G401 (cell line): ENCODE results near the gene ARRDC2. TPM values are rescaled to one million over a fixed set of nuclear protein-coding genes. Genes with fewer than 3 reads are reported as not detected.
"Not testable (repeated sequence)": the region's sequence is repeated elsewhere in the genome, so short reads cannot be mapped to it uniquely, and the experiment has no call there.

Experiments used
- DNase-seq: peaks from one replicate; pipeline ENCODE4 v3.0.0-alpha.2; 2015; ENCODE audit warnings: low spot score
- in situ Hi-C: cut with HindIII; loops from 2 replicates; pipeline ENCODE4 v1.10.0; 2016; ENCODE audit warnings: low sequenced_read_pairs, mixed read lengths
- total RNA-seq: library from RNA; depleted of rRNA; stranded (reverse); fragments of >200 nt; shearing (Covaris generic); gene quantifications from 2 replicates; pipeline ENCODE4 v1.2.3, GENCODE V29; 2014

Gene ARRDC2
- total RNA-seq, 1 experiment from 2014 or later = 19.1 TPM

DNA sequence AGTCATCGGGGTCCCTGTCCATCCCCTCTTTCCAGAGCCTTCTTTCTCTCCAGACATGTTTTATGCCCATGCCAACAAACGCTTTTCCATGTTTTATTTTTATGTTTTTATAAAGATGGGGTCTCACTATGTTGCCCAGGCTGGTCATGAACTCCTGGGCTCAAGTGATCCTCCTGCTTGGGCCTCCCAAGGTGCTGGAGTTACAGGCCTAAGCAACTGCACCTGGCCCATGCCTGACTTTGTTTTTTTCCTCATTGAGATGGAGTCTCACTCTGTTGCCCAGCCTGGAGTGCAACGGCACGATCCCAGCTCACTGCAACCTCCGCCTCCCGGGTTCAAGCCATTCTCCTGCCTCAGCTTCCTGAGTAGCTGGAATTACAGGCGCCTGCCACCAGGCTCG, 21.4 kb upstream of the ARRDC2 start:
- DNase-seq, in situ Hi-C loops: not testable (repeated sequence)

DNA sequence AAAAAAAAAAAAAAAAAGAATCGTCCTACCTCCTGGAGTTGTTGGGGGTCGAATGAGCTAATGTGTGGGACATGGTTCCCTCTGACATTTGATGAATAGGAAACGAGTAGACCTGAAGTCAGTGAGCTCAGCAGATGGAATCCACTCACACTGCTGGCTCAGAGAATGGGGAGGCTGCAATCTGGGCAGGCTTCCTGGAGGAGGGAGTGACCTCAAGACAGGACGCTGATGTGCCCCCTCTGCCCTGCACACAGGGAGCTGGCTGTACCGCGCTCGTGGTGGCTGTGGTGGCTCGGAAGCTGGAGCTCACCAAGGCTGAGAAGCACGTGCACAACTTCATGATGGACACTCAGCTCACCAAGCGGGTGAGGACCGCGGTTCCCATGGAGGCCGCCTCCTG, 19.8 kb upstream of the ARRDC2 start:
- in situ Hi-C loops = no loop called here
- DNase-seq = no peak

DNA sequence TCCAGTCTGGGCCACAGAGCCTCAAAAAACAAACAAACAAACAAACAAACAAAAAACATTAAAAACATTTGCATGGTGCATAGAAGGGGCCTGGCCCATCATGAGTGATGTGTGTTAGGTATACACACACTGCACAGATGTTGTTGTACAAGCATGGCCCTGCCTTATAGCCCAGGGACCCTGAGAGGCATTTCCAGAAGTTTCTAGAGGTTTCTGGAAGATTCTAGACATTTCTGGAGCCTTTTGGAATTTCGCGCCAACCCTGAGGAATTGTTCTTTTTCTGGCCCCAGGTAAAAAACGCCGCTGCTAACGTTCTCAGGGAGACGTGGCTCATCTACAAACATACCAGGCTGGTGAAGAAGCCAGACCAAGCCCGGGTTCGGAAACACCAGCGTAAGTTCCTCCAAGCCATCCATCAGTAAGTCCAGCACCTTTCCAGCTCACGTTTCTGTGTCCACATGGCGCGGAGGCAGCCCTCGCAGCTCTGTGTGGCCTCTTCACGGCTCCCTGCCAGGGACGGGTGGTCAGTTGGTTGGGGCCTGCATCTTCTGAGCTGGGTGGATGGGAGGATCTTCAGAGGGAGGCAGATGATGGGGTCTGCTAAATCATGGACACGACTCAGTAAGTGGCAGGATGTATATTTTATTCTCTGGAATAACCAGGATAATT, 18.4 kb upstream of the ARRDC2 start:
- no peak for DNase-seq
- in situ Hi-C loops = loop anchor here (5.0 kb wide), 1 partner anchor 37 kb away; no protein-coding TSS in a partner anchor

DNA sequence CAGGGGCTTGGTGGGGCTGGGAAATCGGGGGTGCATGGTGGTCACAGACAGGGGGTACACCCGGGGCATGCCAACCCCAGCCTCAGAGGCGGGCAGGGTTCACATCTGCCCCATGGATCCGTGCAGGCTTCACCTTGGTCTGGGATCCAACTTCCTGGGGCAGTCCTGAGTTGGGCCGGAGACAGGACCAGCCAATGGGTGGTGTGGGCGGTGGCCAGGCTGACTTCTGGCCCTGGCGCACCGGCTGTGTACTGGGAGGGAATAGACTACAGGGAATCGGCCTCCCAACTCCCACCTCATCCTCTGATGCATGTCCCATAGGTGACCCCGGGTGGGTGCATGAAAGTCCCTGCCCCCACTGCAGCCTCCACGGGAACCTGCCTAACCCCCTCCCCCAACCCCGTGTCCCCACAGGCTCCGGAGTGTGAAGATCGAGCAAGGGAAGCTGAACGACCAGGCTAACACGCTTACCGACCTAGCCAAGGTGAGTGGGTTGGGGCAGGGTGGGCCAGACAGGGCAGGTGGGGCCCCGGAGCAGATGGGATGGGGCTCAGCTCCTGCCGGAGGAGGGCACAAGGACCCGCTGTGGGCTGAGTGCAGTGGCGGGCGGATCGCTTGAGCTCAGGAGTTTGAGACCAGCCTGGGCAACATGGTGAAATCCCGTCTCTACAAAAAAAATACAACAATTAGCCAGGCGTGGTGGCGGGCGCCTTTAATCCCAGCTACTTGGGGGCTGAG, 14.7 kb upstream of the ARRDC2 start:
- no peak for DNase-seq
- in situ Hi-C loops = loop anchor here (5.0 kb wide), 1 partner anchor 41 kb away; no protein-coding TSS in a partner anchor

DNA sequence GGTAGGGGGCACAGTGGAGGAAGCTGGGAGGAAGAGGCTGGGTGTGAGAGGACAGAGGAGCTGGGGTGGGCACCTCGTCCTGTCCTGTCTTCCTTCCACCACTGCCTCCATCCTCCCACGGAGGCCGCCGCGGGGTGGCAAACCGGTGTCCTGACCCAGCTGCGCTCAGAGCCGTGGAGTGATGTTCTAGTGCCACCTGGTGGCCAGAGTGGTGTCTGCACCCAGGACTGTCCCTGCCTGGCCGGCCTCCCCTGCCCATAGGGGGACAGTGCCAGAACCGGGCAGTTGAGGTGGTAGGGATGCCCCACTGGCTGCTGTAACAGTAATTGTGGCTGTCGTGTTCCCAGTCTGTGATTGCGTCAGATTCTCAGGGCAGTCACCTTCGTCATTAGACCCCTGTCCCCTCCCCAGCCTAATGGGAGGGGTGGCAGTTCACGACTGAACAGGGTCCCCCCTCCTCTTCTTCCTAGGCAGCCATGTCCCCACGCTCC, 11.1 kb upstream of the ARRDC2 start:
- in situ Hi-C loops = no loop called here
- DNase-seq = peak; percentile 77

DNA sequence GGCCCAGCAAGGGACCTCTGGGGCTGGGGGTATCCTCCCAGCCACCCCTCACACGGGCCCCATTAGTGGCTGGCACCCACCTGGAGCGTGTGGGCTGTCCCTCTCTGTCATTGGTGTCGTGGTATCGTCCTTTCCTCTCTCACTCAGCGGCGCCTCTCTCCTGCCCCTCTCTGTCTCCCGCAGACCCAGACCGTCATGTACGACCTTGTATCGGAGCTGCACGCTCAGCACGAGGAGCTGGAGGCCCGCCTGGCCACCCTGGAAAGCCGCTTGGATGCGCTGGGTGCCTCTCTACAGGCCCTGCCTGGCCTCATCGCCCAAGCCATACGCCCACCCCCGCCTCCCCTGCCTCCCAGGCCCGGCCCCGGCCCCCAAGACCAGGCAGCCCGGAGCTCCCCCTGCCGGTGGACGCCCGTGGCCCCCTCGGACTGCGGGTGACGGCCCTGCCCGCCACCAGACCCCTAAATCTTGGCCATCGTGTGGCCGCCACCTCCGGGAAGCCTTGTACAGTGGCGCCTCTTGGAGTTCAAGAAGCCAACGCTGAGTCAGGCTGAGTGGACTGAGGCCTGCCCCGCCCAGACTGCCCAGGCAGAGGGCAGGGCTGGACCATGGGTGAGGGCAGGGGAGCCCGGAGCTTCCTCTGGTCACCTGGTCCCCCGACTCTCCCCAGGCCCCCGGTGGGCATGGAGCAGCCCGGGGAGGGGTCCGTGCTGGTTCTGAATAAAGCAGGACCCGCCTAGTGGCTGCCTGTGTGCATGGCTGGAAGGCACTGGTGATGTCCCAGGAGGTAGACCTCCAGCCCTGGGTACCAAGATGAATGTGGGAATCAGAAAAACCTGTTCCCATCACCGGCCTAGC, 9.8 kb upstream of the ARRDC2 start:
- in situ Hi-C loops = no loop called here
- DNase-seq = peak; percentile 17

DNA sequence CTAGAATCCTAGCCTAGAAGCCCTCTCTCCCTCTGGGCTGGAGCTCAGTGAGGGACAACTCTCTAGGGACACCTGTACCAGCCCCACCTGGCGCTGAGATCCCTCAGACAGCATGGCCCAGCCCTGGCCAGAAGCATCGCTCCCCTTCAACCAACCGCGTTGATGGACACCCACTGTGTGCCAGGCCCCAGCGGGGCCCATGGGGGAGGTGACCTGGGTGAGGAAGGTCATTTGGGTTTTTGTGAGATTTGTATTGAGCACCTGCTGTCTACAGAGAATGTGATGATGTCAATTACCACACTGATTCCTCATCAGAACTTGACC, 9.2 kb upstream of the ARRDC2 start:
- no peak for DNase-seq
- in situ Hi-C loops = no loop called here

DNA sequence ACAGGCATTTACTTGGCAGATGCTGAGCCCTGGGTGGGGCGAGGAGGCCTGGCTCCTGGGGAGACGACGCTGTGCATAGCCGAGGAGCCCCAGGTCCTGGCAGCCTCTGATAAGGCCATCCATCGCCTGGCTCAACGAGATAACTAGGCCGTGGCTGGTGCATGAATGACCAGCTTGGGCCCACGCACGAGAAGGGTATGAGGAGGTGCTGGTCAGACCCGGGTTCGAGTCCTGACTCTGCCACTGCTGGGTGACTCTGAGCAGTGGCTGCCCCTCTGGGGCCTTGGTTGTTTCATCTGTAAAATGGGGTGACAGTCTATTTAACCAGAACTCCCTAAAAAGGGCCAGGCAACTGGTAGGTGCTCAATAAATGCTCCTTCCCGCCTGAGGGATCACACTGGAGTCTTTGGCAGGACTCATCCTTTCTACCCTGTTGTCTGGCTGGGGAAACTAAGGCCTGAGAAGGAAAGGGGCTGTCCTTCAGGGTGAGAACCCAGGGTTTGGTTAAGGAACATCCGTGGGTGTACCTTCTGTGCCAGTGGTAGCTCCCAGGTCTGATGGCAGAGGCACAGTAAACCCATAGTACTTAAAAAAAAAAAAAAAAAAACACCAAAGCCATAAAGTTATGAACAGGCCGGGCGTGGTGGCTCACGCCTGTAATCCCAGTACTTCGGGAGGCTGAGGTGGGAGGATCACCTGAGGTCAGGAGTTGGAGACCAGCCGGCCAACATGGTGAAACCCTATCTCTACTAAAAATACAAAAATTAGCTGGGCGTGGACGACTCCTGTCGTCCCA, 8.1 kb upstream of the ARRDC2 start:
- in situ Hi-C loops = no loop called here
- DNase-seq = no peak

DNA sequence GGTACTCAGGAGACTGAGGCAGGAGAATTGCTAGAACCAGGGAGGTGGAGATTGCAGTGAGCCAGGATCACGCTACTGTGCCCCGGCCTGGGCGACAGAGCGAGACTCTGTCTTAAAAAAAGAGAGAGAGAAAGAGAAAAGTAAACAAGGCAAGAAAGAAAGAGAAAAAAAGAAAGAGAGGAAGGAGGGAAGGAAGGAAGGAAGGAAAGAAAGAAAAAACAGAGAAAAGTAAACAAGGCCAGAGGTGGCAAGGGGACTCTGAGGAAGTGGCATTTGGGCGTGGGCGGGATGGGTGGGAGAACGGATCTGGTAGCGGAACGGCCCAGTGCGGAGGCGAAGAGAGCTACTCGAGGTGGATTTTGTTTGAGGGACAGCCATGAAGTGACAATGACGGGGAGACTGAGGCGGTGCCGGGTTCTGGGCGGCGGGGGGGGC, 7.5 kb upstream of the ARRDC2 start:
- DNase-seq = no peak
- in situ Hi-C loops = no loop called here

DNA sequence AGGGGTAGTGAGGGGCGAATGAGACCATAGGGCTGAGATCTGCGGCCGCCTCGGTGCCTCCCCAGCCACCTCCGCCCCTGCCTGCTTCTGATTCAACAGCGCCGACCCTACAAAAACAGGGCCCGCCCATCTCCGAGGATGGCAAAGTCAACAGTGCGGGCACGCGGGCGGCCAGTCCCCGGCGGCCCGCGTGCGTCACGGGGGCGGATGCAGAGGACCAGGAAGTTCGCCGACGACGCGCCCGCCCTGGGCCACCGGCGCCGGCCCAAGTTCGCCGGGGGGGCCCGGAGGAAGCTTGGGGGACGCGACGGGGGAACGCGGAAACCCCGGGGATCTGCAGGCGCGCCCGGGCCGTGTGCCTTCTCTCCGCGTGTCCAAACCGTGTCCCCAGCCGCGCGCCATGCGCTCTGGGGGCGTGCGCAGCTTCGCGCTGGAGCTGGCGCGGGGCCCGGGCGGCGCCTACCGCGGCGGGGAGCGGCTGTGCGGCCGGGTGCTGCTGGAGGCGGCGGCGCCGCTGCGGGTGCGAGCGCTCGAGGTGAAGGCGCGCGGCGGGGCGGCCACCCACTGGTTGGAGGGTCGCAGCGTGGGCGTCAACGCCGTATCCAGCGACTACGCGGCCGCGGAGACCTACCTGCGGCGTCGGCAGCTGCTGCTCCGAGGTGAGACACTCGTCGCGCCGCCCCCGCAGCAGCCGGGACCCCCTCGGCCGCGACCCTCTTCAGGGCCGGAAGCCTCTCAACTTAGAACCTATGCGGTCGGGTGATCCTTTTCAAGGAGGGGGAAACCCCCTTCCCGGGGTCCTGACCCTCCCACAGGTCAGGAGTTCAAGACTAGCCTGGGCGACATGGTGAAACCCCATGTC, 6.8 kb upstream of the ARRDC2 start:
- in situ Hi-C loops = no loop called here

DNA sequence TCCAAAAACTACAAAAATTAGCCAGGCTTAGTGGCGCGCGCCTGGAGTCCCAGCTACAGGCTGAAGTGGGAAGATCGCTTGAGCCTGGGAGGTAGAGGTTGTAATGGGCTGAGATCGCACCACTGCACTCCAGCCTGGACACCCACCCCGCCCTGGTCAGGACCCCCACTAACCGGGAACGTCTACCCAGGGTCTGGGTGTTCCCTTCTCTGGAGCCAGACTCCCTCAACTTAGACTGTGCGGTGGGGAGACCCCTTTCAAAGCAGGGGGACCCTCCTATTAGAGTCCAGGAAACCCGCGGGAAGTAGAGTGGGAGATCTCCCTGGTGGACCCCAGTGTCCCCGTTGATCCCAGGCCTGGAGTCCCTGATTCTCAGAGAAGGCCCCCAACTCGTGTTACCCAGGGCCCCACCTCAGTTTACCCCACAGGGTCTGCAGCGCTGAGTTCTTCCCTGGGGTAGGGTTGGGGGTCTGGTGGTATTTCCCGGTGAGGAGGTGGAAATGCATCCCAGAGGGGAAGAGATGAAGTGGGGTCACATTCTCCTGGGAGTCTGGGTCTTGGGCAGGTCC, 6.1 kb upstream of the ARRDC2 start:
- in situ Hi-C loops = no loop called here

More for the DNA sequence above, 6.8 kb upstream of the ARRDC2 start:
- DNase-seq = no peak

DNA sequence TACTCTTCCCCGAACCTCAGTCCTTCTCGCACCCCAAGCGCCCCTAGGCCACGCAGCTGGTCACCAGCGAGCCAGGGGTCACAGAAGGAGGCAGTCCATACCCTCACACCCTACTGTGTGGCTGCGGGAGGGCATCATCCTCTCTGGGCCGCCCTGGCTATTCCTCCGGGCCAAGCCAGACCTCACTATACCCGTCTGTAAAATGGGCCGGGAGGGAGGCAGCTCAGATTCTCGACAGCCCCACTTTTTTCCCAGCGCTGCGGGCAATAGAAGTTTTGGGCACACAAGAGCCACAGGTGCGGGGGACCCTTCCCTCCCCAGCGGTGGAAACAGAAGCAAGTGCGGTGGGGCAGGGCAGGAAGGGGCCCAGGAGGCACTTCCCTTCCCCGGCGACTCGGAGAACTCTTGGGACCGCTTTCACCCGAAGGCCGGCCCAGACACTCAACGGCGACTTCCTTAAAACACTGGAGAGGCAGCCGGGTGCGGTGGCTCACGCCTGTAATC, 5.6 kb upstream of the ARRDC2 start:
- no peak for DNase-seq
- in situ Hi-C loops = no loop called here

More for the DNA sequence above, 6.1 kb upstream of the ARRDC2 start:
- DNase-seq = no peak

DNA sequence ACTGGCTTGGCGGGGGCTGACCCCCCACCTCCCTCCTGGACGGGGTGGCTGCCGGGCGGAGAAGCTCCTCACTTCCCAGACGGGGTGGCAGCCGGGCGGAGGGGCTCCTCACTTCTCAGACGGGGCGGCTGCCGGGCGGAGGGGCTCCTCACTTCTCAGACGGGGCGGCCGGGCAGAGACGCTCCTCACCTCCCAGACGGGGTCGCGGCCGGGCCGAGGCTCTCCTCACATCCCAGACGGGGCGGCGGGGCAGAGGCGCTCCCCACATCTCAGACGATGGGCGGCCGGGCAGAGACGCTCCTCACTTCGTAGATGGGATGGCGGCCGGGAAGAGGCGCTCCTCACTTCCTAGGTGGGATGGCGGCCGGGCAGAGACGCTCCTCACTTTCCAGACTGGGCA, 2.2 kb upstream of the ARRDC2 start:
- DNase-seq, in situ Hi-C loops: not testable (repeated sequence)

DNA sequence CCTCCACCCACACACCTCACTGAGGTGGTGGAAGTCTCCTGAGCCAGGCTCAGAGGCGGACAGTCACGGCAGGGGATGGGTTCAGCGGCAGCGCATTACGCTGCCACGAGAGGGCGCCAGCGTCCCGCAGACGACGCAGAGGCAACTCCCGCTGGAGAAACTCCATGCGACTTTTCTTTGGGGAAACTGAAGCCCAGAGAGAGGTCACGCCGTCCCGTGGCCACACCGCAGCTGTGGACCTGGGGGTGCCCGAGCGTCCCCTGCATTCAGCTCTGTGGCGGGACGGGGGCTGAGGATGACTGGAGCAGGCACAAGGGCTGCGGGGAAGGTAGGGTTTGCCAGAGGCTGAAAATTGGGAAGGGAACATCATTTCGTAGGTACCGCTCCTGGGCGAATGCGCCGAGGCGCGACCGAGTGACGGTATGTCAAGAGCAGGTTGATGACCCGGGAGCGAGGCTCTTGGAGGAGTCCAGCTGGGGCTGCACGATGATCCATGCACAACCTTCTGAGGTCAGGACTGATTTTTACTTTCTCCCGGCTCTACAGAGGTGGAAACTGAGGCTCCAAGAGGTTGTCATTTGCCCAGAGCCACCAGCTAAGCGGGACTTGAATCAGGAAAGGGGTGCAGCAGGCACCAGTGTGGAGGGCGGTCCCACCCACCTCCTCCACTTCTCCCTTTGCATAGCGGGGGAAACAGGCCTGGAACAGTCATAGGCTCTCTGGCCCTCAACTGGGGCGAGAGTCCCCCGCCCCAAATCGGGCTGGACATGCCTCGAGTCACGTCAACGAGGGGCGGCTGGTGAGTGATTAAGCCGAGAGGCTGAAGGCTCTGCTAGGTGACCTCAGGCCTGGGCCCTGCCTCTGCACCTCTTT, 690 bp upstream of the ARRDC2 start:
- DNase-seq = peak; percentile 66
- in situ Hi-C loops = no loop called here

DNA sequence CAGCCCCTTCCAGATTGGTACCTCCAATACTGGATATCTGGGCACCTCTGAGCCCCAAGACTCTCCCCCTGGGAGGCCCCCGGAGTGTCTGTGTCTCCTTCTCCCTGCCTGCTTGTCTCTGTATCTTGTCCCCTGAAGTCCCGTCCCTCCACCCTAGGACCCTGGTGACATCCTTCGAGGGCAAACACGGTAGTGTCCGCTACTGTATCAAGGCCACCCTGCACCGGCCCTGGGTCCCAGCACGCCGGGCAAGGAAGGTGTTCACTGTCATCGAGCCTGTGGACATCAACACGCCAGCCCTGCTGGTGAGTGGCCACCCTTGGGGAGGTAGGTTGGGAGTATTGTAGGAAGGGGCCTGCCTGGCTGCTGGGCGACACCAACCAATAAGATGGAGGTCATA, 844 bp downstream of the ARRDC2 start:
- in situ Hi-C loops = no loop called here
- DNase-seq = no peak

DNA sequence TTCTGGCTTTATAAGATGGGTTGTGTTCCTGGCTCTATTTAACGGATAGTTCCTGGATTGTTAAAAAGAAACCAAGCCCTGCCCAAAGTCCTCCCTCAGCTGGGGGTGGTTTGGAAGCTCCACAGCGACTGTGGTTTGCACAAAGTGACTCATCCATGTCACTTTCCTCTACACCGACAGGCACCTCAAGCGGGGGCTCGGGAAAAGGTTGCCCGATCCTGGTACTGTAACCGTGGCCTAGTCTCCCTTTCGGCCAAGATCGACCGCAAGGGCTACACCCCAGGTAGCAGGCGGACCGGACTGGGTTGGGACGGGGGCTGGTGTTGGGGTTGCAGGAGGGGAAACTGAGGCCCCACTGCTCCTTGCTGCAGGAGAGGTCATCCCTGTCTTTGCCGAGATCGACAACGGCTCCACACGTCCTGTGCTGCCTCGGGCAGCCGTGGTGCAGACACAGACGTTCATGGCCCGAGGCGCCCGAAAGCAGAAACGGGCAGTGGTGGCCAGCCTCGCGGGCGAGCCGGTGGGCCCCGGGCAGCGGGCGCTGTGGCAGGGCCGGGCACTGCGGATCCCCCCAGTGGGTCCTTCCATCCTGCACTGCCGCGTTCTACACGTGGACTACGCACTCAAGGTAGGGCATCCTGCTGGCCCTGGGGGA, 1.6 kb downstream of the ARRDC2 start:
- in situ Hi-C loops = no loop called here
- no peak for DNase-seq
